Activated CD8-positive, alpha-beta memory T cell treated with anti-CD3 and anti-CD28 coated beads, Interleukin-2, amount 50 U/mL, for 1 hour (primary cell): Measurements from ENCODE around the gene SUPT3H.

Experiments used
- DNase-seq: peaks from one replicate; pipeline ENCODE4 v3.0.0-alpha.2; 2020; ENCODE audit errors: extremely low read depth

SUPT3H gene

DNA sequence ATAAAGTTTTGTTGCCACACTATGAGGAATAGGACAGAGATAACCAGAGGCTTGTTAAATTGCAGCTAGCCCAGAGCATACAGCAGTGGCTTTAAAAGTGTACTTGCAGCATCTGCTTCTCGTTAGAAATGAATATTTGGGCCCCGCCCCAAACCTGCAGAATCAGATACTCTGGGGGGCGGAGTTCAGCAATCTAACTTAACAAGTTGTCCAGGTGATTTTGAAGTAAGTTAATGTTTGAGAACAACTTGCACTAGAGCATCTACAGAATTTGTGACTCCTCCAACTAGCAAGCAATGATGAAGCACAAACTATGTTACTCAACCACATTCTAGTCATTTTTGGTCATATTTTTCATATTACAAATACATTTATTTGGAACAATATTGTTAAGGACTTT lies 10.6 kb upstream of the SUPT3H start:
- no peak for DNase-seq

DNA sequence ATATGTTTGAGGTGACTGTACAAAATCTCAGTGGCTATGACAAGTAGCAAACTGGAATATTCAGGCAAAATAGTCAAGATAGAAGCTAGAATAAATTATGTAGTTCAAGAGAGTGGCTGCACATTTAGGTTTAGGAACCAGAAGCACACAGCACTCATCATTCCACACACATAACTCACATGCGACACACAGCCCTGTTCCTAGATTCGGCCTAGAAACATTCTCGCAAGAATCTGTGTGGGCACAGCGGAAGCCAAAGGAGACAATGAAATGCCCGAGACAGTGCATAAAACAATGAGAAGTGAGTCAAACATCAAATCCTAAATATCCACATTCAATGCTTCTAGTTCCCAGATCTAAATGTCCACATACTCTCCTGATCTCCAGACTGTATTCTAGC lies 9.5 kb upstream of the SUPT3H start:
- DNase-seq, result no peak

GRCh38 chr6:45386501-45386900 lies 8.8 kb upstream of the SUPT3H start:
- DNase-seq, result no peak

DNA sequence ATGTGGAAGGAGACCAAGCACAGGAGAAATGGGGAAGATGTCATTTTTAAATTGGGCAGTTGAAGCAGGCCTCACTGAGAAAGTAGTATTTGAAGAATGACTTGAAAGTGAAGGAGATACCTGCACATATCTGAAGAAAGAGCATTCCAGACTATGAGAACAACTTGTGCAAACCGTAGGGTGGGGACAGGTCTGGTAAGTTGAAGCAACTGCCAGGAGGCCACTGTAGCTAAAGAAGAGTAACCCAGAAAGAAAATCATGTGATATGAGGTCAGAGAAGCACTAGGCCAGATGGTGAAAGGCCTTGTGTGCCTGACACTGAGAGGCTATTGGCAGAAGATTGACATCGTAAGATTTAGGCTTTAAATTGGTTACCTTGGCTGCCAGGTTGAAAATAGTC lies 4.7 kb upstream of the SUPT3H start:
- DNase-seq, result no peak

- DNase-seq, result no peak
Measured at GRCh38 chr6:45378334-45378926, 696 bp upstream of the SUPT3H start.

- DNase-seq, result peak; percentile 53
Measured at GRCh38 chr6:45377043-45377553, 636 bp downstream of the SUPT3H start.

DNA sequence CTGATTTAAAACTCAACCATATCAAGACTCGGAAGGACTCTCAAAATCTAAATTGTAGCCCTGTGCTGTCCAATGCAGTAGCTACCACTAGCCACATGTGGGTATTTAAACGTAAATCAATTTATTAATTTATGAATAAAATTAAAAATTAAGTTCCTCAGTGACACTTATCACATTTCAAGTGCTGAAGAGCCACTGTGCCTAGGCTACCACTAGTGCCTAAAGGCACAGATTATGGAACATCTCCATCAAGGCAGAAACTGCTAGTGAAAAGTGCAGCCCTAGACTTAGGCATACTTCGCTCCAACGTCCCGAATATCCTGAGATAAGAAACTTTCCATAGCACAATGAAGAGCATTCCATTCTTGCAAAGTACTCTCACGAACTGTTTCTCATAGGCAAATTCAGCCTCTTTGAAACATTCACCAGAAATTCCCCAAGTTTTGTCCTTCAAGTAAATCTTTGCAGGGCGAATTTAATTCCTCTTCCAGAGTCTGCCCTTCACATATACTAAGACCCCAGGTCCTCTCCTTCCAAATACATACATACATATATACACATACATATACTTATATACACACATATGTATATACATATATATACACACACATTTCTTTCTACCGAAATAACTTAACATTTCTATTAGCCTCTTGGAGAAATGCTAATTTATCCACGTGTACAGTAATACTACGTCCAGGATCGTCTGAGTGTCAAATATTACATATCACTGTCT lies 1.3 kb downstream of the SUPT3H start:
- DNase-seq, result no peak

DNA sequence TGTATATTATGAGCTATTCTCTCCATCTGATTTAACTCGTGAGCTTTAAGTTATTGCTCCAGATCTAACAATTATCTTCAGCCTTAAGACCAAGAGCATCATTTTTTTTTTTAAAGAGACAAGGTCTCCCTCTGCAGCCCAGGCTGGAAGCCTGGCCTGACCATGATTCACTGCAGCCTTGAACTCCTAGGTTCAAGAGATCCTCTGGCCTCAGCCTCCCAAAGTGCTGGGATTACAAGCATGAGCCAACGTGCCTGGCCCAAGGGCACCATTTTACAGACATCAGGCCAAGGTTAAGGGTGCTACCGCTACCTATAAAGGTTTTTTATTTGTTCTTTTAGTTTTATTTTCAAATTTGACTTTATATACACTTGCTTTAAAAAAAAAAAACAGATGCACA lies 2.3 kb downstream of the SUPT3H start:
- no peak for DNase-seq

- no peak for DNase-seq
Measured at GRCh38 chr6:45371924-45372573, 5.7 kb downstream of the SUPT3H start.

- no peak for DNase-seq
Measured at GRCh38 chr6:45369870-45370269, 7.9 kb downstream of the SUPT3H start.

GRCh38 chr6:45367999-45368398 lies 9.7 kb downstream of the SUPT3H start:
- DNase-seq, result no peak

- DNase-seq, result no peak
Measured at GRCh38 chr6:45366534-45366933, 11.2 kb downstream of the SUPT3H start.

DNA sequence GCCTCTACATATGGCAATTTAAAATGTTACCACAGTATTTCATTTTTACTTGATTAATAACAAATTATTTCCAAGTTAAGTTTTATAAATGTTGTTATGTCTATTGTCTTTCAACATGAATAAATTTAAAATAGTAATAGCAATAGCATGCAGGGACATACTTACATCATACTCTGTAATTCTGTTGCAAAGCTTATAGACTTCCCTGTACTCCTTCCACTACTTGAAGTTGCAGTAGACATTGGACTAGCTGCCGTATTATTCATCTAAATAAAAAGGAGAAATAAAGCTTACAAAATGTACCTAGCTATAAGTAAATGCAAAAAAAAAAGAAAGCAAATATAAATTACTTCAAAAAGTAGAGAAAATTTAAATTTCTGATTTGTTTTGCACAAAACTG lies 12.7 kb downstream of the SUPT3H start:
- DNase-seq, result no peak

DNA sequence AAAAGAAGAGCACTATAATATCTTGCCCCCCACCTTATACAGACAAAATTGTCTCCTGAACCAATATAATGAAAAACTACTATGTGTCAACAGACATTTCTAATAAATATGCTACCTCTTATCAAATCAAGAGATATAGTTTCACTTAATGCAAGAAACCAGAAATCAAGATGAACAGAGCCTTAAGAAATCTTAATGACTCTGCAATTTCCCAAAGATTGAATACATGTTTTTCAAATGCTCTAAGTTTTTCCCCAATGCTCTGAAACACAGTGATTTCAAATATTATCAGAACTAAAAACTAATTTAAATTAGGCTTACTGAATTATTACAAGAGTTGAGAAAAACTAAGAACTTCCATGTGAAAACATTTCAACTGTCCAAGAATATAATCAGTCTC lies 13.3 kb downstream of the SUPT3H start:
- DNase-seq, result no peak

DNA sequence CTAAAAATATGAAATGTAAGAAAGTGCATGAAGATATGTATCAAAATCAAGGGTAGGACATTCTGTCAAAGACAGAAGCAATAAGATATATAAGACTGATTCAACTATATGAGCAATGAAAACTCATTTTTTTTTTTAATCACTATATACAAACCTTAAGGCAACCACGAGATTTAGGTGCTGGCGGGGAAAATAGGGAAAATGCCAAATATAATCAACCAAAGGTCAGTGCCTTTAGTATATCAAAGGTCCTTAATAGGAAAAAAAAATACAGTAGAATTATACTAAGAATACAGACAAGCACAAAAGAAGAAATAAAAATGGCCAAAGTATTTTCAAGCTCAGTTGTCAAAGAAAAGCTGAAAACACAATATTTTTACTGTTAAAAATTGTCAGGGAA lies 24.1 kb downstream of the SUPT3H start:
- no peak for DNase-seq

- DNase-seq, result no peak
Measured at GRCh38 chr6:45351667-45352066, 26.1 kb downstream of the SUPT3H start.

DNA sequence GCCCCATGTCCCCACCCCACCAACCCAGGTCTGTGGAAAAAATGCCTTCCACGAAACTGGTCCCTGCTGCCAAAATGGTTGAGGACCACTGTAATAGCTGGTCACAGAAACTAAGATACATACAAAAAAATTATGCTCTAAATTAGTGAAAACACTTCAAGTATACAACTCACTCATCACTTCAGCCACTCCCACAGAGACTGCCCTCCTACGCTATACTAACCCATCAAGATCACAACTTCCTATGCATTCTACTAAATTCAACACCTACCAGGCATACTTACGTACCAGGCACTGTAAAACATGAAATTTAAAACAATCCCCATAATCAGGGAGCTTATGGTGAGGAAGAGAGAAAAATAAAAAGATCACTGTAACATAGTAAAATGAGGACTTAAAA lies 26.7 kb downstream of the SUPT3H start:
- DNase-seq, result no peak

DNA sequence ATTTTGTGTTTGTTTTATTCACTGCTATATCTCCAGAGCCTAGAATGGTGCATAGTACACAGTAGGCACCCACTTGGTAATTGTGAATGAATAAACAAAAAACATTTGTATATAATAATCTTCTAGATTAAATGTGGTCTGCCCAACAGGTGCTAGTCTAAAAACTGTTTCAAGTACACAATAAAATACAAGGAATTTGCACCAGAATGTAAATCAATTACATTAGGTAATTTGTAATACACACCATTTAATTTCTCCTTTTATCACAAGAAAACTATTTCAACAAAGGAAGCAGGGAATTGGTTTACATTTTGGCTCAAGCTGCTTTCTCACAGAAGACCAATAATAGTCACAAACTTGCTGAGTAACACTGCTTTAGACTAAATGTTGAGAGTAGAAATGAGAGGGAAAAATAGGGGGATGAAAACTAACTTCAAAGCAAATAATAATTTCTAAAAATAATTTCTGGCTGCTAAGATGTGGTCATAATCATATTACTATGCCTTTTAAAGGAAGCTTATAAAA lies 27.5 kb downstream of the SUPT3H start:
- DNase-seq, result no peak

DNA sequence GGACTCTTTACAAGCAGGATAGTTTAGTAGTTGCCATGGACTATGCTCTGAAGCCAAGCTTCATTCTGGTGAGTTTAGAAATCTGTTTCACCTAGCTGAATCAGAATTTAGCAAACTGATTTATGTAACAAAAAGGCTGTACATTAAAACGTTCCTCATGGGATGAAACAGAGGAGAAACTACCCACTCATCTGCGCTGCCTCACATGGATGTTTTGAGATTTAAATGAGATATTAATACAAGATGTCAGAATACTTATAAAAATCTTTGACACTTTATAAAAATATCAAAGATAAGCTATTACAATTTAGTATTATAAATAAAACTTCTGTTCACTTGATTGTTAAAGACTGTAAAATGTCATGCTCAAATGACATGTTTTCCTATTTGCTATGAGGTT lies 32.8 kb downstream of the SUPT3H start:
- DNase-seq, result no peak

GRCh38 chr6:45328523-45328922 lies 49.2 kb downstream of the SUPT3H start:
- no peak for DNase-seq

GRCh38 chr6:45327956-45328522 lies 49.7 kb downstream of the SUPT3H start, which contains the start of gene RUNX2:
RUNX2 (plus strand) TSS chr6:45328330; CDS start chr6:45328727, 397 bp downstream.
- no peak for DNase-seq

DNA sequence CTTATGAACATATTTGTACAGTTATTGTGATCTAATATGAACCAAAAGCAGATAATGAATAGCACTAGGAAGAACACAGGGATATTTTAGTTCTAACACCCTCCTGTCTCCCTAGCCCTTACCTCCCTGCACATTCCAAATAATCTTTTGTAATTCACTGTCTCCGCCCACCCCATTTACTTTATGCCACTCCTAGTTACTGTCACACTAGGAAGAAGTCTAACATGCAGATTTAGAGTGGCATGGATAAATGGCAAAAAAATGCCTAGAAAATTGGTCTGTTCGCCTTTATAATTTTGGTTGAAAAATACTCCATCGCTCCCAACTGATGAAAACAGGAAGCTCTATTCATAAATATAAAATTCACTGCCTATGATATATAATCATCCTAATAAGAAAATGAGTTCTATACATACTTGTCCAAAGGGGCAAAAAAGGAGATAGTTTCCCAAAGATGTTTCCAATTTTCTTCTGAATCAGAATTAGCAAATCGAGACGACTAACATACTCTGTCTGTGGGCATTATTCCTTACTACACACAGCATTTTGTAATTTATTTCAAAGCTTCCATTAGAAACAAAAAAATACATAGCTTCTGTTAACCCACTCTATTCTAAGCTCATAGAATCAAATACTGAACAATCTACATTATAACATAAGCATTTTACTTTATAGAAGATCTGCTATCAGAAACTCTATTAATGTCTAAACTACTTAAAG lies 50.9 kb downstream of the SUPT3H start:
- DNase-seq, result no peak
